Adrenal gland (tissue), 5 donors: ENCODE data around the gene DBNL.

Source experiments
- CTCF ChIP-seq, 6 experiments: fragments of 450-650 bp in 4 of 6; fragments of 200-600 bp in 2 of 6; sonication (generic) in 1 of 6; IDR thresholded peaks; 1 replicate in 5 of 6; 2 replicates in 1 of 6; pipeline versions ENCODE4 v1.5.1 to v1.8.0; 2016 to 2021; ENCODE audit warnings: antibody characterized with exemption in 6 of 6, mild to moderate bottlenecking in 2 of 6, moderate library complexity in 1 of 6
- POLR2A ChIP-seq, 2 donors: fragments of 450-650 bp; IDR thresholded peaks; one replicate each; pipeline ENCODE4 v1.6.1; 2017; ENCODE audit warnings: antibody characterized with exemption in 2 of 2, mild to moderate bottlenecking in 2 of 2, moderate library complexity in 1 of 2
- donor health status: DM: no; HTN: no; CAD: no.

GRCh38 chr7:44079331-44080021, 35.0 kb downstream of the DBNL start:
- no peak for TF ChIP-seq CTCF (IDR thresholded peaks at IDR 0.05)
- TF ChIP-seq POLR2A (IDR thresholded peaks at IDR 0.05): no peak
